Spleen (tissue), 7 donors: Measurements from ENCODE around the gene MAP1LC3B2.

Experiments used
- CTCF ChIP-seq, 11 experiments: fragments of 200-600 bp in 7 of 11; fragments of 450-650 bp in 4 of 11; sonication (generic) in 4 of 11; IDR thresholded peaks in 8 of 11; conservative IDR thresholded peaks in 3 of 11; 1 replicate in 7 of 11; 2 replicates in 4 of 11; pipeline versions ENCODE4 v1.4.0 to v1.8.0; 2016 to 2021; ENCODE audit warnings: antibody characterized with exemption in 11 of 11, inconsistent platforms in 4 of 11, mild to moderate bottlenecking in 1 of 11
- POLR2A ChIP-seq, 3 donors: fragments of 450-650 bp; IDR thresholded peaks; one replicate each; pipeline ENCODE4 v1.5.1; 2017; ENCODE audit warnings: antibody characterized with exemption in 3 of 3, mild to moderate bottlenecking in 1 of 3
- donor health status: DM: no; HTN: no; CAD: no; lungs with moderate emphysema.
- donor health status: DM: no; HTN: no; CAD: no.
- donor health status: DM: no; HTN: no; CAD: no.

DNA sequence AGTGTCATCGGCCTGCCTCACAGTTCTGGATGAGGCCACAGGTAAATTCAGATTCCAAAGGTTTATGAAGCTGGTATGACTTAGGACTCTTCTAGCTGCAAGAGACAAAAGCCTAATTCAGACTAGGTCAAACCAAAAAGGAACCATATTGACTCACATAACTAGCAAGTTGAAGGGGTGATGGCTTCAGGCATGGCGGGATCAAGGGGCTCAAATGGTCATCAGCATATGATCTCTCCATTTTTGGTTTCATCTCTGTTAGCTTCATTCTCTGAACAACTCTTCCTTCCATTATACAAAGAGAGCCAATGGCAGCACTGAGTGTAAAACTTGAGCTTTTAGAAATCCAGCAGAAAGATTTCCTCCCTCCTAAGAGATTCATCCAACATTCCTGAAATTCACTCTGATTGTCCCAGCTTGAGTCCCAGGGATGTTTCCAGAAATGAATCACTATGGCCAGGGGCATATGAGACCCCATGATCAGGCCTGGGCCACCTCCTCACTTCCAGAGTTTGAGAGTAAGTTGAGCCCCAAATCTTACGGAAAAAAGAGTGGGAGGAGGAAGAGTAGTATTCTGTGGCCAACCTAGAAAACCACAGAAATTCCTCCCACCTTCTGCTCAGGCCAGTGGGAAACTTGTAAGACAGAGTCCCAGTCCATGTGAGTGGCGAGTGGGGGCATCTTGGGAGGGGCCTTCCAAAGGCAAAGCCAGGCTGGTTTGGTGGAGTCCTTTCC is 2.0 kb upstream of the MAP1LC3B2 start:
- TF ChIP-seq CTCF (IDR thresholded peaks at IDR 0.05 in 8 of 11, conservative IDR thresholded peaks at IDR 0.05 in 3 of 11) (no peak), POLR2A (IDR thresholded peaks at IDR 0.05) (no peak)
